KOPT-K1 (cell line): ENCODE measurements around the gene GLOD4.
A peak's percentile ranks its signal among the peaks of the same experiment; 100 is the strongest.
"Not testable (repeated sequence)": the region's sequence is repeated elsewhere in the genome, so short reads cannot be mapped to it uniquely, and the experiment has no call there.

ENCODE experiments used
- H3K27ac ChIP-seq: fragments of 200-600 bp; sonication (generic); 2 replicates; pipeline ENCODE4 v1.5.1; 2016; ENCODE audit warnings: antibody characterized with exemption, mild to moderate bottlenecking, low read depth, low read length; ENCODE audit not compliant: poor library complexity, severe bottlenecking
- H3K36me3 ChIP-seq: fragments of 200-600 bp; sonication (generic); 2 replicates; pipeline ENCODE4 v1.5.1; 2017; ENCODE audit warnings: antibody characterized with exemption, mild to moderate bottlenecking, low read length, moderate library complexity; ENCODE audit not compliant: insufficient read depth
- H3K9me3 ChIP-seq: fragments of 200-600 bp; sonication (generic); 2 replicates; pipeline ENCODE4 v1.5.1; 2017; ENCODE audit warnings: antibody characterized with exemption, low read length, mild to moderate bottlenecking; ENCODE audit not compliant: insufficient read depth, poor library complexity, severe bottlenecking

Gene GLOD4

GRCh38 chr17:760371-760770 lies 21.7 kb downstream of the GLOD4 start:
- H3K36me3 ChIP-seq = peaks cover 89% of the 10 kb centered on the region
- no peaks in the 10 kb centered on the region for H3K9me3 ChIP-seq
- no peak overlapping the region for H3K27ac ChIP-seq

- Histone ChIP-seq H3K27ac (no peak overlapping the region), H3K36me3 (peaks cover 85% of the 10 kb centered on the region), H3K9me3 (no peaks in the 10 kb centered on the region)
These were observed 22.1 kb downstream of the GLOD4 start for GRCh38 chr17:759964-760363.

GRCh38 chr17:756010-756567 lies 26.0 kb downstream of the GLOD4 start:
- not testable (repeated sequence) for H3K9me3 ChIP-seq, H3K27ac ChIP-seq
- H3K36me3 ChIP-seq = peaks cover 50% of the 10 kb centered on the region

GRCh38 chr17:755319-755961 lies 26.6 kb downstream of the GLOD4 start:
- peaks cover 44% of the 10 kb centered on the region for H3K36me3 ChIP-seq
- H3K9me3 ChIP-seq, H3K27ac ChIP-seq: not testable (repeated sequence)

GRCh38 chr17:753418-753817 lies 28.7 kb downstream of the GLOD4 start:
- peaks cover 25% of the 10 kb centered on the region for H3K36me3 ChIP-seq
- H3K9me3 ChIP-seq = no peaks in the 10 kb centered on the region
- no peak overlapping the region for H3K27ac ChIP-seq

GRCh38 chr17:752620-753219 lies 29.4 kb downstream of the GLOD4 start:
- peak overlapping the region; percentile 90 for H3K27ac ChIP-seq
- H3K9me3 ChIP-seq = no peaks in the 10 kb centered on the region
- peaks cover 25% of the 10 kb centered on the region for H3K36me3 ChIP-seq

- Histone ChIP-seq H3K27ac (peak within 1 kb of the TSS; percentile 90), H3K36me3 (peaks cover 26% of the 10 kb centered on the region), H3K9me3 (no peaks in the 10 kb centered on the region)
These were observed 30.0 kb downstream of the GLOD4 start, which contains the start of gene GEMIN4 for GRCh38 chr17:752002-752619. TSS of gene GEMIN4 (minus strand) at chr17:752264. CDS start at chr17:752142, 122 bp downstream.

- Histone ChIP-seq H3K27ac (peak overlapping the region; percentile 90), H3K9me3 (no peaks in the 10 kb centered on the region), H3K36me3 (peaks cover 26% of the 10 kb centered on the region)
These were observed 30.6 kb downstream of the GLOD4 start for GRCh38 chr17:751269-752001.

GRCh38 chr17:750431-751037 lies 31.5 kb downstream of the GLOD4 start:
- Histone ChIP-seq H3K36me3 (peaks cover 31% of the 10 kb centered on the region), H3K27ac (peak overlapping the region; percentile 90), H3K9me3 (no peaks in the 10 kb centered on the region)

GRCh38 chr17:749359-749758 lies 32.7 kb downstream of the GLOD4 start:
- not testable (repeated sequence) for H3K27ac ChIP-seq, H3K9me3 ChIP-seq
- peaks cover 42% of the 10 kb centered on the region for H3K36me3 ChIP-seq

GRCh38 chr17:748604-749003 lies 33.5 kb downstream of the GLOD4 start:
- H3K27ac ChIP-seq = not testable (repeated sequence)
- peaks cover 50% of the 10 kb centered on the region for H3K36me3 ChIP-seq

GRCh38 chr17:746783-747629 lies 35.1 kb downstream of the GLOD4 start:
- peaks cover 66% of the 10 kb centered on the region for H3K36me3 ChIP-seq
- no peak overlapping the region for H3K27ac ChIP-seq
- no peaks in the 10 kb centered on the region for H3K9me3 ChIP-seq

More at GRCh38 chr17:748604-749003, 33.5 kb downstream of the GLOD4 start:
- not testable (repeated sequence) for H3K9me3 ChIP-seq

- peaks cover 74% of the 10 kb centered on the region for H3K36me3 ChIP-seq
- H3K27ac ChIP-seq = no peak overlapping the region
These were observed 35.9 kb downstream of the GLOD4 start for GRCh38 chr17:746181-746580.

GRCh38 chr17:745406-745805 lies 36.7 kb downstream of the GLOD4 start:
- Histone ChIP-seq H3K36me3 (peaks cover 82% of the 10 kb centered on the region), H3K27ac (no peak overlapping the region)

More at GRCh38 chr17:746181-746580, 35.9 kb downstream of the GLOD4 start:
- H3K9me3 ChIP-seq = no peaks in the 10 kb centered on the region

More at GRCh38 chr17:745406-745805, 36.7 kb downstream of the GLOD4 start:
- H3K9me3 ChIP-seq = no peaks in the 10 kb centered on the region
